Calu3 (cell line): ENCODE measurements around the gene ACTG2. TPM values are rescaled to one million over a fixed set of nuclear protein-coding genes. Genes with fewer than 3 reads are reported as not detected.
"Not testable (repeated sequence)": the region's sequence is repeated elsewhere in the genome, so short reads cannot be mapped to it uniquely, and the experiment has no call there.

Experiments
- BruUV-seq: library from RNA; stranded (reverse); fragments of 400-500 nt; replicated peaks from 2 replicates; lab custom pipeline; 2021; lab: Mats Ljungman, UMichigan
- CTCF ChIA-PET: fragments of 300-600 bp; sonication (Branson Sonifier 250); formaldehyde crosslinking; loops from one replicate; lab custom pipeline; 2022; ENCODE audit warnings: antibody characterized with exemption; lab: Charles Lee
- DNase-seq: peaks from one replicate; pipeline ENCODE4 v3.0.0; 2022
- H3K27ac Mint-ChIP-seq: one replicate; pipeline ENCODE4 v1.8.0; 2022; ENCODE audit warnings: mixed read lengths; ENCODE audit not compliant: unreplicated experiment
- H3K27me3 Mint-ChIP-seq: one replicate; pipeline ENCODE4 v1.8.0; 2022; ENCODE audit warnings: mixed read lengths; ENCODE audit not compliant: unreplicated experiment
- H3K36me3 Mint-ChIP-seq: one replicate; pipeline ENCODE4 v1.8.0; 2022; ENCODE audit warnings: mild to moderate bottlenecking, moderate library complexity, mixed read lengths; ENCODE audit not compliant: insufficient read depth, unreplicated experiment
- H3K4me1 Mint-ChIP-seq: one replicate; pipeline ENCODE4 v1.8.0; 2022; ENCODE audit warnings: mild to moderate bottlenecking, low read depth, mixed read lengths; ENCODE audit not compliant: unreplicated experiment
- H3K4me3 Mint-ChIP-seq: one replicate; pipeline ENCODE4 v1.8.0; 2022; ENCODE audit warnings: mild to moderate bottlenecking, low read depth, moderate library complexity, mixed read lengths; ENCODE audit not compliant: unreplicated experiment
- H3K9me3 Mint-ChIP-seq: one replicate; pipeline ENCODE4 v1.8.0; 2022; ENCODE audit warnings: low read depth, mixed read lengths; ENCODE audit not compliant: unreplicated experiment
- CTCF ChIP-seq: fragments of 200-600 bp; IDR thresholded peaks from one replicate; pipeline ENCODE4 v1.8.0; 2022; ENCODE audit warnings: antibody characterized with exemption; ENCODE audit not compliant: unreplicated experiment
- intact Hi-C: fragments of 100-400 bp; cut with micrococcal nuclease; formaldehyde crosslinking; loops from one replicate; pipeline ENCODE4 v1.10.0; 2022; ENCODE audit not compliant: unreplicated experiment
- total RNA-seq: library from RNA; stranded (reverse); gene quantifications from 2 replicates; pipeline ENCODE4 v1.2.3, GENCODE V29; 2022

ACTG2 gene
- total RNA-seq, 1 experiment from 2014 or later = not detected

GRCh38 chr2:73862987-73863386 is 29.8 kb upstream of the ACTG2 start:
- peak; percentile 43 for DNase-seq
- peak overlapping the region; percentile 60 for H3K27ac Mint-ChIP-seq
- no TSS peak for BruUV-seq
- intact Hi-C loops = no loop called here
- H3K27me3 Mint-ChIP-seq = no peaks in the 10 kb centered on the region
- no peak overlapping the region for H3K4me3 Mint-ChIP-seq
- TF ChIP-seq CTCF = no peak
- no peaks in the 10 kb centered on the region for H3K9me3 Mint-ChIP-seq
- peaks cover 34% of the 10 kb centered on the region for H3K36me3 Mint-ChIP-seq
- CTCF ChIA-PET = no interaction called here
- peaks cover 15% of the 10 kb centered on the region for H3K4me1 Mint-ChIP-seq

GRCh38 chr2:73868204-73868978 is 24.4 kb upstream of the ACTG2 start:
- Mint-ChIP-seq H3K4me1 (peaks cover 6% of the 10 kb centered on the region), H3K4me3 (no peak overlapping the region), H3K9me3 (no peaks in the 10 kb centered on the region), H3K27me3 (no peaks in the 10 kb centered on the region), H3K27ac (no peak overlapping the region), H3K36me3 (peaks cover 3% of the 10 kb centered on the region)
- no peak for TF ChIP-seq CTCF
- intact Hi-C loops = no loop called here
- BruUV-seq = no TSS peak
- DNase-seq = no peak
- CTCF ChIA-PET = no interaction called here

GRCh38 chr2:73870084-73870483 is 22.7 kb upstream of the ACTG2 start:
- Mint-ChIP-seq H3K27me3 (no peaks in the 10 kb centered on the region), H3K4me3 (no peak overlapping the region), H3K9me3 (no peaks in the 10 kb centered on the region), H3K36me3 (no peaks in the 10 kb centered on the region), H3K27ac (no peak overlapping the region), H3K4me1 (no peaks in the 10 kb centered on the region)
- CTCF ChIA-PET = interaction anchor here (0.8 kb wide), 1 partner anchor 12 kb away, joined by 3 read pairs; no protein-coding TSS in a partner anchor
- BruUV-seq = no TSS peak
- intact Hi-C loops = no loop called here
- no peak for TF ChIP-seq CTCF
- DNase-seq = no peak

- intact Hi-C loops = no loop called here
- Mint-ChIP-seq H3K4me1 (no peaks in the 10 kb centered on the region), H3K9me3 (no peaks in the 10 kb centered on the region), H3K4me3 (no peak overlapping the region), H3K27ac (no peak overlapping the region), H3K27me3 (no peaks in the 10 kb centered on the region), H3K36me3 (no peaks in the 10 kb centered on the region)
- CTCF ChIA-PET = no interaction called here
- no peak for TF ChIP-seq CTCF
- no peak for DNase-seq
- BruUV-seq = no TSS peak
Observed at GRCh38 chr2:73877071-73877802, 15.6 kb upstream of the ACTG2 start.

- H3K4me1 Mint-ChIP-seq, H3K4me3 Mint-ChIP-seq, H3K27me3 Mint-ChIP-seq, BruUV-seq, intact Hi-C loops, H3K9me3 Mint-ChIP-seq, H3K36me3 Mint-ChIP-seq, H3K27ac Mint-ChIP-seq, DNase-seq: not testable (repeated sequence)
- CTCF ChIA-PET = interaction anchor here (0.7 kb wide), 1 partner anchor 624 kb away, joined by 3 read pairs; no protein-coding TSS in a partner anchor
Observed at GRCh38 chr2:73877984-73878383, 14.8 kb upstream of the ACTG2 start.
